ENCODE data around the gene IGSF9. TPM values are rescaled to one million over a fixed set of nuclear protein-coding genes. Genes with fewer than 3 reads are reported as not detected.

The IGSF9 gene
- total and polyA plus RNA-seq, 2 experiments from 2014 or later, result 10.3 to 27.6 TPM

DNA sequence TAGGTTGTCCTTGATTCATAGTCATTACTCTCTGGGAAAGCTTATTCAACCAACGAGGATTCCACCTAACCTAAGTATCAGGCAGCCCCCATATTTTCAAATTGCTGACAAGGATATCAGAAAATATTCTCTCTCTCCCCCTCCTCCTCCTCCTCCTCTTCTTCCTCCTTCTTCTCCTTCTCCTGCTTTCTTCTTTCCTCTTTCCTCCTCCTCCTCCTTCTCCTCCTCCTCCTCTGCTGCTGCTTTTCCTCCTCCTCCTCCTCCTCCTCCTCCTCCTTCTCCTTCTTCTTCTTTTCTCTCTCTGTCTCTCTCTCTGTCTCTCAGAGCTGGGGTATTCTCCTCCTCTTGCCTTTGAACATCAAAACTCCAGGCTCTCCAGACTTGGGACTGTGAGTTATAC is 2.5 kb upstream of the IGSF9 start:
- no peaks in the 10 kb centered on the region for H3F3A ChIP-seq (replicated peaks; ENCODE audit: low read depth)
- TF ChIP-seq, protein P1, sequence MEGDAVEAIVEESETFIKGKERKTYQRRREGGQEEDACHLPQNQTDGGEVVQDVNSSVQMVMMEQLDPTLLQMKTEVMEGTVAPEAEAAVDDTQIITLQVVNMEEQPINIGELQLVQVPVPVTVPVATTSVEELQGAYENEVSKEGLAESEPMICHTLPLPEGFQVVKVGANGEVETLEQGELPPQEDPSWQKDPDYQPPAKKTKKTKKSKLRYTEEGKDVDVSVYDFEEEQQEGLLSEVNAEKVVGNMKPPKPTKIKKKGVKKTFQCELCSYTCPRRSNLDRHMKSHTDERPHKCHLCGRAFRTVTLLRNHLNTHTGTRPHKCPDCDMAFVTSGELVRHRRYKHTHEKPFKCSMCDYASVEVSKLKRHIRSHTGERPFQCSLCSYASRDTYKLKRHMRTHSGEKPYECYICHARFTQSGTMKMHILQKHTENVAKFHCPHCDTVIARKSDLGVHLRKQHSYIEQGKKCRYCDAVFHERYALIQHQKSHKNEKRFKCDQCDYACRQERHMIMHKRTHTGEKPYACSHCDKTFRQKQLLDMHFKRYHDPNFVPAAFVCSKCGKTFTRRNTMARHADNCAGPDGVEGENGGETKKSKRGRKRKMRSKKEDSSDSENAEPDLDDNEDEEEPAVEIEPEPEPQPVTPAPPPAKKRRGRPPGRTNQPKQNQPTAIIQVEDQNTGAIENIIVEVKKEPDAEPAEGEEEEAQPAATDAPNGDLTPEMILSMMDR (conservative IDR thresholded peaks at IDR 0.05; ENCODE audit: low read depth in 2 of 2), result no peak
- no peak for TF ChIP-seq POLR2AphosphoS5 (IDR thresholded peaks at IDR 0.05; ENCODE audit: low read depth)
- TF ChIP-seq ZNF331 (CRISPR knock-in tag; IDR thresholded peaks at IDR 0.05; ENCODE audit: low read depth), result no peak
- no peak for TF ChIP-seq REST (IDR thresholded peaks at IDR 0.05; ENCODE audit: unreplicated experiment)
- no peak for TF ChIP-seq EZH2phosphoT487 (IDR thresholded peaks at IDR 0.05; ENCODE audit: unreplicated experiment)
- TF ChIP-seq ZNF462 (CRISPR knock-in tag; IDR thresholded peaks at IDR 0.05), result no peak
- TF ChIP-seq ZNF114 (CRISPR knock-in tag; IDR thresholded peaks at IDR 0.05), result no peak
- TF ChIP-seq EZH2 (IDR thresholded peaks at IDR 0.05; ENCODE audit: low read depth, unreplicated experiment), result no peak
- TF ChIP-seq STAT1 (IDR thresholded peaks at IDR 0.05; ENCODE audit: unreplicated experiment), result no peak
- no peak for TF ChIP-seq JUNB (IDR thresholded peaks at IDR 0.05; ENCODE audit: unreplicated experiment)
- no peak for TF ChIP-seq ETS1 (IDR thresholded peaks at IDR 0.05)
- no peak for TF ChIP-seq NANOG (IDR thresholded peaks at IDR 0.05; ENCODE audit: borderline replicate concordance)
- TF ChIP-seq CREB1 (CRISPR knock-in tag; IDR thresholded peaks at IDR 0.05; ENCODE audit: low read depth), result no peak
- H3K4me2 ChIP-seq, result no peak overlapping the region
- Mint-ChIP-seq H3K36me3 (ENCODE audit: low read depth) (no peaks in the 10 kb centered on the region), H3K4me3 (no peak overlapping the region), H3K27ac (no peak overlapping the region), H3K9me3 (no peaks in the 10 kb centered on the region), H3K4me1 (peaks cover 26% of the 10 kb centered on the region), H3K27me3 (ENCODE audit: insufficient read depth, low read depth, poor library complexity) (peaks cover 11% of the 10 kb centered on the region)
- H3K4me1 ChIP-seq (ENCODE audit: insufficient read depth), result peaks cover 18% of the 10 kb centered on the region
- H3K36me3 ChIP-seq (ENCODE audit: insufficient read depth), result no peaks in the 10 kb centered on the region
- H3K79me2 ChIP-seq (replicated peaks; ENCODE audit: insufficient read depth), result peaks cover 17% of the 10 kb centered on the region; the same call in 1 of the 2 replicates
- H3K9me2 ChIP-seq (ENCODE audit: insufficient read depth), result peaks cover 11% of the 10 kb centered on the region
- H2AFZ ChIP-seq, result no peak overlapping the region
- DNase-seq (ENCODE audit: low spot score) (no peak), ATAC-seq (no peak)
- no peaks in the 10 kb centered on the region for H3K27me3 ChIP-seq (ENCODE audit: insufficient read depth)
- H3K27ac ChIP-seq (ENCODE audit: low read depth), result no peak overlapping the region
- H3K4me3 ChIP-seq, result no peak overlapping the region
- H4K20me1 ChIP-seq (replicated peaks; ENCODE audit: insufficient read depth), result no peaks in the 10 kb centered on the region
